GM12891 (cell line): ENCODE results near the gene MET.

Source experiments
- POLR2A ChIP-seq: IDR thresholded peaks from 2 replicates; pipeline ENCODE4 v1.6.1; 2011; ENCODE audit warnings: low read depth, low read length, control low read depth
- POLR2AphosphoS5 ChIP-seq: IDR thresholded peaks from 2 replicates; pipeline ENCODE4 v1.6.1; 2011; ENCODE audit warnings: low read depth, low read length, control low read depth
- SPI1 ChIP-seq: IDR thresholded peaks from 2 replicates; pipeline ENCODE4 v1.6.1; 2011; ENCODE audit warnings: low read depth, low read length, control low read depth
- TAF1 ChIP-seq: IDR thresholded peaks from 2 replicates; pipeline ENCODE4 v1.6.1; 2011; ENCODE audit warnings: low read depth, low read length, control low read depth

DNA sequence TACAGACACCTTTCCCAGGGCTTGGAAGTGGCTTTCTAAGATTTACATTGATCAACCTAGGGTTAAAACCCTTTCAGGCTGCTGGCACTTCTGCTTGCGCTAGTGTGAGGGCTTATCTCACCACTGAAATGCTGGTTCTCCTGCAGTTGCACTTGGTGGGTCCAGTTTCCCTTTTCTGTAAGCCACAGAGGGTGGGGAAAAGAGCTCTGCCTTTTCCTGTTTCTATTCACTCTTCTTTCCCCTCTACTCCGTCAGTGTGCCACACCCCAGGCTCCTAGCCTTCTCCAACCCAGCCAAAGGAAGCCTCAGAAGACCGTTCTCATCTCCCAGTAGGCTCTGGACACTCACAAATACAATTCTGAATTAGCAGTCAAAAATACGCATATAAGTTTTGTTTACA lies 171.4 kb downstream of the MET start:
- TF ChIP-seq POLR2A, result no peak
- TF ChIP-seq SPI1, result no peak
- TF ChIP-seq POLR2AphosphoS5, result no peak
- TF ChIP-seq TAF1, result no peak
